Kasumi-1 (cell line): ENCODE data around the gene ZBTB40.

Experiments
- DNase-seq, 2 experiments: peaks; one replicate each; lab custom pipeline; 2025; lab: John Stamatoyannopoulos, UW

Gene ZBTB40

DNA sequence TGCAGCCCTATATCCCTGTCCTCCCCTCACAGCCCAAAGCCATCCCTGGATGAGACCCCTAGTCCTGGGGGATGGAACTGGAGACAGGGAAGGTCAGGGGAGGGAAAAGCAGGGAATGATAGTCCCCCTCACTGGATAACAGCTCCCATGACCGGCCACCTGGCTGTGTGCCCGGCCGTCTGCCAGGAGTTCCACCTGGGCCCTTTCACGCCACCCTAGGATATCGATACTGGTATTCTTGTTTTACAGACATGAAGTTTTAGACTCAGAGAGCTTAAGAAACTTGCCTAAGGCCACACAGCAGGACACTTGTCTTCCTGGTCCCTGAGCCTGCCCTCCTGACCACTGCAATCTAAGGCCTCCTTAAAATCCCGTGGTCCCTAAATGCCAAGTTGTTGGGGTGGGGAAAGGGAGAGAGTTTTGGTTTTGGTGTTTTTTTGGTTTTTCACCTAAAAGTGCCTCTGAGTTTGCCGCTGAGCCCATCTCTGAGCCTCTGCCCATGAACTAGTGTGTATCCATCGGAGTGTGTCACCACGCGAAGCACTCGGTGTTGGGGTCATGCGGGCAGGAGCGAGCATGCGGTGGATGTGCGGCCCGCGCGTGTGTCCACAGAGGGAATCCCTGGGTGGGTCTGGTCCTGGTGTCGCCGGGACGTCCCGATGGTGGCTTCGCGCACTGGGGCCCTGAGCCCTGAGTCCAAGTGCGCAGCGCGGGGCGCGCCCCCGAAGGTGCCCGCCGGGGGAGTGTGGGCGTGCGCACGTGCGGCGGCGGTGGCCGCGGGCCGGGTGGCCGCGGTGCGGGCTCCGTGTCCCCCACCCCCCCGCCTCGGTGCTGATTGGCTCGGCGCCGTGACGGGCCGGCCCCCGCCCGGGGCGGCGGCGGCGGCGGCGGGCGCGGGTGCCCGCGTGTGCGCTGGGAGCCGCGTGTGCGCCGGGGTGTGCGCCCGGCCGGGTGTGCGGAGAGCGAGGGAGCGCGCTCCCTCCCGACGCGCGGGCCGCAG lies 111.2 kb downstream of the ZBTB40 start, which contains the start of gene EPHA8:
EPHA8 (plus strand) TSS at position 906 of the 1,000 bp plus-strand sequence. CDS start 147 bp downstream, outside the sequence.
- no peak for DNase-seq

DNA sequence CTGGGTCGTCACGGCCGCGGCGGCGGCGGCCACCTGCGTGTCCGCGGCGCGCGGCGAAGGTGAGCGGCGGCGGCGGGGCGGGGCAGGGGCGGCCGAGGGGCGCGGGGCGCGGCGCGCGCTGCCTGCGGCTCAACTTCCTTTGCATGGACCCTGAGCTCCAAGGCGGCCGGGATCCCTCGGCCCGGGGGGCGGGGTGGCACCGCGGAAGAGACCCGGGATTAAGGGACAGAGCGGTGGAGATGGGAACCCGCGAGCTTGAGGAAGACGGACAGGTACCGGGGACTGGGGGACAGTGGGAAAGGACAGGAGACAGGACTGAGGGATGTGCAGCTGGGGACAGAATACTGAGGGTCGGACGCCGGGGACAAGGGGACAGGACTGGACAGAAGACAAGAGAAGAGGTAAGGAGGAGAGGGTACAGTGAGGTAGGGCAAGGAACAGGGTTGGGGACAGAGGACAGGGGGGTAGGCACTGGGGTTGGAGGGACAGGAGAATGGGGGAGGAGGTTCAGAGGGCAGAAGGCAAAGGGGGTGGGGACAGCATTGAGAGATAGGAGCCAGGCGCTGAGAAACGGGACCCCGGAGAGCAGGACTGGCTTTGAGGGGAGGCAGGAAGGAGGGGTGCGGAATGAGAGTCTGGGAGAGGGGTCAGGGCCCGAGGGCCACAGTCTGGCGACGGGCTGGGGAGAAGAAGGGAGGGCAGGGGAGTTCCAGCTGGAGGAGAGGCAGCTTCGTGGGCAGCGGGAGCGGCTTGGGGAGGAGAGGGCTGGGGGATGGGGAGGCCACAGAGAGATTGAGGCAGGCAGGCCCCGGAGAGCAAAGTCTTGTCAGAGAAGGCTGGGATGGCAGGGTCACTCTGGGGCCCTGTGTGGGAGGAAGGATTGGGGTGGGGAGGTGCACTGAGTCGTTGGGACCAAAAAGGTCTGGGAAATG lies 112.3 kb downstream of the ZBTB40 start:
- DNase-seq, result no peak

DNA sequence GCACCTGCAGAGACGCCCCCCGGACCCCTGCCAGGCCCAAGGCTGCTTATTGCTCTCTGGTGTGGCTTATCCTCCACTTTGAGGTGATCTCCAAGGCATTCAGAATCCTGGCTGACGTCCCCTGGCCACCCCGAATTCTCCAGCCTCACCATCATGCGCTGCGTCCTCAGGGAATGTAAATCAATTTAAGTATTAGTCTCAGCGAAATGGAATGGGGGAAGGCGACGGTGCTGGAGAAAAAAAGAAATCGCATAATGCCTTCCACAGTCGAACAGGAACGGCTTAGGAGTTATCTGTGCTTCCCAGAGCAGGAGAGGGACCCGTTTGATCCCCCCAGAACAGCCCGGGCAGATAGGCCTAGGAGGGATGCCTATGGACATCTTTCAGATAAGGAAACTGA lies 114.5 kb downstream of the ZBTB40 start:
- DNase-seq, result no peak

DNA sequence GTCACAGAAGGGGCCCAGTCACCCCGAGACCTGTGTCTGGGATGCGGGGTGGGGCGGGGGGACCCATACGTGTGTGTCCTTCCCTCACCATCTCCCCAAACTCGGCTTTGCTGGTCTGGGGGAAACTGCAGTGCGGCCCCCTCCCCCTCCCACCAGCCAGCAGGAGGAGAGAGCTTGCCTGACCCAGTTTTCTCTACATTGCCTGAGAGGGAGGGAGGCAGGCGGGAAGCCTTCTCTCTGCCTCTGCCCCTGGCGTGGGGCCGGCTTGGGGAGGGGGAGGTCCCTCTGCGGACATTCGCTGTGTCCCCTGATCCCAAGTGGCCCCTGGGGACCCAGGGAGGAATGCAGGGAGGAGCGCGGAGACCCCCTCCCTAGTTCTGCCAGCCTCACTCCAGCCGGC lies 115.5 kb downstream of the ZBTB40 start:
- no peak for DNase-seq

DNA sequence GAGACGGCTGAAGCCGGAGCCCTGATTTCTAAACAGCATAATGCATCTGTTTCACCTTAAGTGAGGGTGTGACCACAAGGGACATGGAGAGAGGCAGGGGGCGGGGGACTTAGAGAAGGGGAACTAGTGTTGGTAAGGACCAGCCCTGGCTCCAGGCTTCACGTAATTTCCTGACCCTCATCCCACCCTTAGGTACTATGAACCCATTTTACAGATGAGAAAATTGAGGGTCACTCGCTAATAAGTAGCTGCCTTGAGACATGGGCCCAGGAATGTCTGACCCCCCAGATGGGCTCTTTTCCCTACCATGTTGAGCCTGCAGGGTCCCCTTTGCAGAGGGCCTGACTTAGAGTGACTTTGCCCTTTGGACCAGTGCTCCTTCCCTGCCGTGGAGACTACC lies 116.3 kb downstream of the ZBTB40 start:
- DNase-seq, result no peak

DNA sequence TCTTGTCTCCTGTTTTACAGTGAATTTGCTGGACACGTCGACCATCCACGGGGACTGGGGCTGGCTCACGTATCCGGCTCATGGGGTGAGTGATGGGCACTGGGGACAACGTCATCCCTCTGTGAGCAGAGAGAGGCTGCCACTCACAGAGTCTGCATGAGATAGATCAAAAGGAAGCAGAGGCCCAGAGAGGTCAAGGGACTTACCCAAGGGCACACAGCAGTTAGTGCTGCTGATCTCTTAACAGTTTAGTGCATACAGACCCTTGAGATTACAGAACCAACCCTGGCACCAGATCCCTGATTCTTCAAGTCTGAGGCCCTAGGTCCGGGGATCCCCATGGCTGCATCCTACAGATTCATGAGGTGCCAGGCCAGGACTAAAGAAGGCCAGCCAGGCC lies 117.6 kb downstream of the ZBTB40 start:
- DNase-seq, result no peak

DNA sequence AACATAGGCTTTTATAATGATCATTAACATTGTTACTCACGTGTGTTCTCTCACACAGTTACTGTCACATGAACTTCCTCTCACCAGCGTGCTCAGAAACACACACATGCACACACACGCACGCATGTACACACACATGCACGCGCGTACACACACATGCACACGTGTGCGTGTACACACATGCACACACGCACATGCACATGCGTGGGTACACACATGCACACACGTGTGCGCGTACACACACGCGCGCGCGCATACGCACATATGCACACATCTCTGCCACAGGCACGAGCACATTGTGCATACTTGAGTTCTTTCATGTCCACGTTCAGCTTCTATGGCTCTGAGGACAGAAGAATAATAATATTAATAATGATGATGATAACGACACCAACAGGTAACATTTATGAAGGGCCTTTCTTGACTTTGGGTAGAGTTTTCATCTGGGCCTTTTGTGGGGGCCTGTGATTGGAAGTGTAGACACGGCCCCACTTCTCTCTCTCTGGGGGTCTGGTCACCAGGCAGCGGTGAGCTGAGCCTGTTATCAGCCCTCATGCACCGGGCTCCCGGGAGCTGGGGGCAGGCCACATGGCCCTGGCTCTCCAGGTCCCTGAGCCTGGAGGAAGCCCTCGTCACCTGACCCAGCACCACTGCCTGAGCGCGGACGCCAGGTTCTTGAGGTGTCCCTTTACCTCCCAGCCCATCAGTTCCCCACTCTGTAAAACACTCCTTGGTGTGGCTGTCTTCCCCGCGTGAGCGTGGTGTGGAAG lies 118.7 kb downstream of the ZBTB40 start:
- no peak for DNase-seq

DNA sequence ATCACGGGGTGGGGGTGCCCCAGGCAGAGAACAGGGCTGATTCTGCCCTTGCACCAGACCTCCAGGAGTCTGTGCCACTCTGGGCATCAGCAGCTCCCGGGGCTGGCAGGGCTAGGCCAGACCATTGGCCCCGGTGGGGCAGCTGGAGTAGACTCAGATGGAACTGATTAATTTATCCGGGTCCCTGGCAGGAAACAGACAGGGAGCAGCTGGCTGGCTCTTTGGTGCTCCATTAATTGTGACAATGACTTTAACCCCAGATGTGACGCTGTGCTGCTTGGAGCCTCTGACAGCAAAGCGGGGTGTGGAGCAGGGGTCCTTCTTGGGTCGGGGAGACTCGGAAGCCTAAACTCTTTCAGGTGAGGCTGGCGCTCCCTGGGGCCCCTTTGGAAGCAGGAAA lies 121.2 kb downstream of the ZBTB40 start:
- DNase-seq, result no peak

DNA sequence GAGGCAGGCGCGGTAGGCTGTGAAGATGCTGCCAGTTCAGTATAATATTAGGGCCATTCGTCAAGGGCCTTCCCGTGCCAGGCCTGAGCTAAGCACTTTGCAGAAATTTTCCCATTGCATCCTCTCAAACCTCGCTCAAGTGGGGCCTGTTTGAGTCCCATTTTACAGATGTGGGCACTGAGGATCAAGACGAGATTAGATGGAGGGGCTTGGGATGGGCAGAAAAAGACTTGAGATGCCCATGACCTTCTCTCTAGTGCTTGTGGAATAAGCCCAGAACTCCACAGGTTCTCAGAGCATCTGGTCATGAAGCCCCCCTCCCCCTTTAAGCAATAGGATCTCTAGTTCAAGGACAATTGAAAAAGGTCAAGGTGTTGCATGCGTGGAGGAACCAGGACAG lies 121.6 kb downstream of the ZBTB40 start:
- no peak for DNase-seq

DNA sequence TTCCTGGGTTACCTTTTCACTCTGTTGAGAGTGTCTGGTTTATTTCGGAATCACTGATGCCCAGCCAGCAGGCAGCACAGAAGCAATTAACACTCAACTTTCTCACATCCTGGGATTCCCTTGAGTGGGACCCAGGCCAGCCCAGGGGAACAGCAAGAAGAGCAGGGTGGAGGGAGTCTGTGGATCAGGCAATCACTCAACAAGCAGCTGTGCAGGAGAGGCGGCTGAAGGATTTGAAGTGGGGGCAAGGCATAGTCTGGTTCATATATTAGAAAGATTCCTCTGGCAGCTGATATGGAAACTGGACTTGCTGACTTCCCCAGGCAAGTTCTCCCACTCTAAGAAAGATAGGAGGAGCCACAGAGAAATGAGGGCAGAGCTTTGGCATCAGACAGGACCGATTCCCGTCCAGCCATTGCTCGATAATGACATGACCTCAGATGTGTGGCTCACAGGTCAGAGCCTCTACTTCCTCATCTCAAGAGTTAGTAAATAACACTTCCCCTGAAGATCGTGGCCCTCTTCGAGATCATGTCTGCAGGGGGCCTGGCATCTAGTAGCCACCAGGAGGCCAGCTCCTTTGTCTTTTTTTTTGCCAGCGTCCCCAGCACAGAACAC lies 124.0 kb downstream of the ZBTB40 start:
- DNase-seq, result no peak

DNA sequence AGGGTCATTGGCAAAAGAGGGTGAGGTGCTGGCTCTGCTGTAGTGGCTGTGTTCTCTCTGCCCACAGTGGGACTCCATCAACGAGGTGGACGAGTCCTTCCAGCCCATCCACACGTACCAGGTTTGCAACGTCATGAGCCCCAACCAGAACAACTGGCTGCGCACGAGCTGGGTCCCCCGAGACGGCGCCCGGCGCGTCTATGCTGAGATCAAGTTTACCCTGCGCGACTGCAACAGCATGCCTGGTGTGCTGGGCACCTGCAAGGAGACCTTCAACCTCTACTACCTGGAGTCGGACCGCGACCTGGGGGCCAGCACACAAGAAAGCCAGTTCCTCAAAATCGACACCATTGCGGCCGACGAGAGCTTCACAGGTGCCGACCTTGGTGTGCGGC lies 124.5 kb downstream of the ZBTB40 start:
- no peak for DNase-seq

DNA sequence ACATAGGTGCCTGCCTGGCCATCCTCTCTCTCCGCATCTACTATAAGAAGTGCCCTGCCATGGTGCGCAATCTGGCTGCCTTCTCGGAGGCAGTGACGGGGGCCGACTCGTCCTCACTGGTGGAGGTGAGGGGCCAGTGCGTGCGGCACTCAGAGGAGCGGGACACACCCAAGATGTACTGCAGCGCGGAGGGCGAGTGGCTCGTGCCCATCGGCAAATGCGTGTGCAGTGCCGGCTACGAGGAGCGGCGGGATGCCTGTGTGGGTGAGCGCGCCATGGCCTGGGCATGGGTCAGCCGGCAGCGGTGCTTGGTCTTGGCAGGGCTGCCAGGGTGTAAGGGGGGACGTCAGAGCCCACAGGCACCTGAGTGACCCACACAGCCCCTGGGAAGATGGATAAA lies 125.0 kb downstream of the ZBTB40 start:
- DNase-seq, result no peak

DNA sequence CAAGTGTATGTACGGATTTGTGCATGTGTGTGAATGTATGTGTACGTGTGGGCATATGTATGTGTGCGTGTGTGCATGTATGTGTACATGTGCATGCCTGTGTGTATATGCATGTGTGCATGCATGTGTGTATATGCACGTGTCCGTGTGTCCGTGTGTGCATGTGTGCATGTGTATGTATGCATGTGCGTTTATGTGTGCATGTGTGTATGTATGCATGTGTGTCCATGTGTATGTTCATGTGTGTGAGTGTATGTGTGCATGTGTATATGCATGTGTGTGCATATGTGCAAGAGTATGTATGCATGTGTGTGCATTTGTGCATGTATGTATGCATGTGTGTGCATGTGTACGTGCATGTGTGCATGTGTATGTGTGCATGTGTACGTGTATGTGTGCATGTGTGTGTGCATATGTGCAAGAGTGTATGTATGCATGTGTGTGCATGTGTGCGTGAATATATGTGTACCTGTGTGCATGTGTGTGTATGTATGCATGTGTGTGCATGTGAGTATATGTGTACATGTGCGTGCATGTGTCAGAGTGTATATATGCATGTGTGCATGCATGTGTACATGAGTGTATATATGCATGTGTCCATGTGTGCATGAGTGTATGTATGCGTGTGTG lies 127.2 kb downstream of the ZBTB40 start:
- no peak for DNase-seq

DNA sequence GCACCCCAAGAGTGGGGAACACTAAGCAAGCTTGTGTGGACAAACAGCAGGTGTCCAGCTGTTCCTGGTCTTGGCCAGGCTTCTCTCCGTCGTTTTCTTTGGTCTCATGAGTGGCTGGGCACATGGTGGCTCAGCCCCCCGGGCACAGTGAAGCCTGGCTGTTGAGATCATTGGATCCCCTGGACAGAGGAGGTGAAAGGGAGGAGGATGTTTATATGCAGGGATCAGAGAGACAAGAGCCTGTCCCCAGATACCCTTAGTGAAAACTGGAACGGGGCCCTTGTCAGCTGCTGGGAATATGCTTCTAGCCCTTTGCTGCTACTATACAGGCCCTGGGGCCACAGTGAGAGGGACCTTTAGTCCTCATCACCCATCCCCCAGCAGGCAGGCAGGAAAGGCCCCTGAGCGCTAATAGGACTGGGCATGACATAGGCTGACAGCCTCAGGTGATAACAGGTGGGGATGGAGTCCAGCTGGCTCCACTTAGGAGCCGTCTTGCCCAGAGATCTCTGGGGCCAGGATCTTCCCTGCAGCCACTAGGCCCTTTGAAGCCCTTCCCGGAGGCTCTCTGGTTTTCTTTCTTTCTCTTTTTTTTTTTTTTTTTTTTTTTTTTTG lies 128.0 kb downstream of the ZBTB40 start:
- DNase-seq, result no peak
